Neutrophil (primary cell): ENCODE measurements around the gene TSPAN4.

Source experiments
- H3K27ac ChIP-seq: fragments of 200-600 bp; sonication (generic); 2 replicates; pipeline ENCODE4 v1.5.1; 2016; ENCODE audit warnings: mild to moderate bottlenecking, moderate library complexity
- H3K27me3 ChIP-seq: fragments of 200-600 bp; sonication (generic); 2 replicates; pipeline ENCODE4 v1.6.0; 2016; ENCODE audit warnings: mild to moderate bottlenecking
- H3K36me3 ChIP-seq: fragments of 200-600 bp; sonication (generic); 2 replicates; pipeline ENCODE4 v1.5.1; 2017
- H3K4me1 ChIP-seq, 2 experiments: fragments of 200-600 bp in 1 of 2; sonication (generic) in 1 of 2; 1 replicate in 1 of 2; 2 replicates in 1 of 2; pipeline versions ENCODE4 v1.5.1 to v1.6.1; 2013 to 2016; ENCODE audit warnings: low read depth in 1 of 2, low read length in 1 of 2, mild to moderate bottlenecking in 1 of 2, moderate library complexity in 1 of 2; ENCODE audit not compliant: control insufficient read depth in 1 of 2, insufficient read depth in 1 of 2
- H3K4me3 ChIP-seq, 2 experiments: fragments of 200-600 bp in 1 of 2; sonication (generic) in 1 of 2; 1 replicate in 1 of 2; 2 replicates in 1 of 2; pipeline ENCODE4 v1.5.1; 2013 to 2016; ENCODE audit warnings: low read depth in 1 of 2, low read length in 1 of 2, mild to moderate bottlenecking in 1 of 2, moderate library complexity in 1 of 2
- H3K9me3 ChIP-seq: fragments of 200-600 bp; sonication (generic); 2 replicates; pipeline ENCODE4 v1.5.1; 2016
- TF ChIP-seq, protein P1 (sequence below): fragments of 200-600 bp; sonication (generic); IDR thresholded peaks from 2 replicates; pipeline ENCODE4 v1.5.1; 2016; ENCODE audit warnings: antibody characterized with exemption

Gene TSPAN4

DNA sequence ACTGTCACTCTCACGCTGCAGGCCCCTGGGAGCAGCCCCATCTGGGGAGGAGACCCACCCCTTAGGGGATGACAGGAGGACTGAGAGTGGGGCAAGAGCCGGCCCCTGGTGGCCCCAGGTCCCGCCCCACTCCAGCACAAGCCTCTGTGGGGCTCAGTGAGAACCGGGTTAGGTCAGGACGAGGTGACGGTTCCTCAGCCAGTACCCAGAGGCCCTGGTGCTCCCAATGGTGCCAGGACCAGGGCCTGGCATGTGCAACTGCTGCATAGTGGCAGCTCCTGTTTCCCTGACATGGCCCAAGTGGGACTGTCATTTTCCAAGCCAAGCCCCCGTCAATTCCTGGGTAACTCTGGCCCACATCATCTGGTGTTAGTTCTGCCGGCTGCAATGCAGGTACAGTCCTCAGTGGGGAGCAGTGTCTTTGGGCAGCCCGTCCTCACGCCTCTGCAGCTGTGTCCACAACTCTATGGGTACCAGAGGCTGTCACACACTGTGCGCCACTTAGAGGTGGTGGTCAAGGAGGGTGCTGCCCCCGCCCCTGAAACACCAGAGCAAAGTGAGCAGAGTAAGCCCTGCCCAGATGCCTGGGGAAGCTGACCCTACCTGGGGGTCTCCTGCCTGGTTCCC, 52.0 kb downstream of the TSPAN4 start:
- TF ChIP-seq, protein P1, sequence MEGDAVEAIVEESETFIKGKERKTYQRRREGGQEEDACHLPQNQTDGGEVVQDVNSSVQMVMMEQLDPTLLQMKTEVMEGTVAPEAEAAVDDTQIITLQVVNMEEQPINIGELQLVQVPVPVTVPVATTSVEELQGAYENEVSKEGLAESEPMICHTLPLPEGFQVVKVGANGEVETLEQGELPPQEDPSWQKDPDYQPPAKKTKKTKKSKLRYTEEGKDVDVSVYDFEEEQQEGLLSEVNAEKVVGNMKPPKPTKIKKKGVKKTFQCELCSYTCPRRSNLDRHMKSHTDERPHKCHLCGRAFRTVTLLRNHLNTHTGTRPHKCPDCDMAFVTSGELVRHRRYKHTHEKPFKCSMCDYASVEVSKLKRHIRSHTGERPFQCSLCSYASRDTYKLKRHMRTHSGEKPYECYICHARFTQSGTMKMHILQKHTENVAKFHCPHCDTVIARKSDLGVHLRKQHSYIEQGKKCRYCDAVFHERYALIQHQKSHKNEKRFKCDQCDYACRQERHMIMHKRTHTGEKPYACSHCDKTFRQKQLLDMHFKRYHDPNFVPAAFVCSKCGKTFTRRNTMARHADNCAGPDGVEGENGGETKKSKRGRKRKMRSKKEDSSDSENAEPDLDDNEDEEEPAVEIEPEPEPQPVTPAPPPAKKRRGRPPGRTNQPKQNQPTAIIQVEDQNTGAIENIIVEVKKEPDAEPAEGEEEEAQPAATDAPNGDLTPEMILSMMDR: no peak
- Histone ChIP-seq H3K4me1 (no peaks in the 10 kb centered on the region), H3K36me3 (peaks cover 18% of the 10 kb centered on the region)

DNA sequence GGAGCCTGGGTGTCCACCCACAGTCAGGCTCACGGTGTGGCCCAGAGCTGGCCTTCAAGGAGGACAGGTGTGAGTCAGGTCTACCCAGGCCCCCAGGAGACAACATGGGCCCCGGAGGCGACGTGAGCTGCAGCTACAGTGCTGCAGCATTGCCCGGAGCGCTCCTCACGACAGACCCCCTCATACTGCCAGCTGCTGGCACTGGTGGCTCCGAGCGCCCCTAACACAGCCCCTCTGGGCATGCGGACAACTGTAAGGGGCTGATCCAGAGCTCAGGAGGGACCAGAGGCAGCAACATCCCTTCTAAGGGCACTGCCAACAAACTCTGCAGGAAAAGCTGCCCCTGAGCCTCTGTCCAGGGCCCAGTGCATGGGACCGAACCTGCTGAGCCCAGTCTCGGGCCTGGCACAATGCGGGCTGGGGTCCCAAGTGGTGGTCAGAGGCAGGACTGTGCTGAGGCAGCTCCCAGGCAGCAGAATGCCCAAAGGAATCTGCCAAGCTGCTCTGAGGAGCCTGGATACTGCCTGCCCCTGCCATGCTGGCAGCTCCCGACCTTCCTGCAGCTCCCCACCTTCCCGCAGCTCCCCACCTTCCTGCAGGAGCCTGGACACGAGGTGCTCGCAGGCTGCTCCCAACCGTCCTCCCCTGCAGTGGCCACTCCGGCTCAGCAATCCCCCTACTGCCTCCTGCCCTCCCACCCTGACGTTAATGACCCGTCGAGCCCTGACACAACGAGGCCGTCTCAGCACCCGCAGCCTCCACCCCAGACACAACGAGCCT, 52.9 kb downstream of the TSPAN4 start:
- TF ChIP-seq, protein P1: no peak
- Histone ChIP-seq H3K27ac (no peak overlapping the region), H3K27me3 (no peaks in the 10 kb centered on the region), H3K4me1 (no peaks in the 10 kb centered on the region), H3K4me3 (no peak overlapping the region), H3K36me3 (peaks cover 27% of the 10 kb centered on the region), H3K9me3 (no peaks in the 10 kb centered on the region)

More for the DNA sequence above, 52.0 kb downstream of the TSPAN4 start:
- H3K27ac ChIP-seq: no peak overlapping the region
- H3K27me3 ChIP-seq: no peaks in the 10 kb centered on the region
- no peaks in the 10 kb centered on the region for H3K9me3 ChIP-seq
- H3K4me3 ChIP-seq: no peak overlapping the region

DNA sequence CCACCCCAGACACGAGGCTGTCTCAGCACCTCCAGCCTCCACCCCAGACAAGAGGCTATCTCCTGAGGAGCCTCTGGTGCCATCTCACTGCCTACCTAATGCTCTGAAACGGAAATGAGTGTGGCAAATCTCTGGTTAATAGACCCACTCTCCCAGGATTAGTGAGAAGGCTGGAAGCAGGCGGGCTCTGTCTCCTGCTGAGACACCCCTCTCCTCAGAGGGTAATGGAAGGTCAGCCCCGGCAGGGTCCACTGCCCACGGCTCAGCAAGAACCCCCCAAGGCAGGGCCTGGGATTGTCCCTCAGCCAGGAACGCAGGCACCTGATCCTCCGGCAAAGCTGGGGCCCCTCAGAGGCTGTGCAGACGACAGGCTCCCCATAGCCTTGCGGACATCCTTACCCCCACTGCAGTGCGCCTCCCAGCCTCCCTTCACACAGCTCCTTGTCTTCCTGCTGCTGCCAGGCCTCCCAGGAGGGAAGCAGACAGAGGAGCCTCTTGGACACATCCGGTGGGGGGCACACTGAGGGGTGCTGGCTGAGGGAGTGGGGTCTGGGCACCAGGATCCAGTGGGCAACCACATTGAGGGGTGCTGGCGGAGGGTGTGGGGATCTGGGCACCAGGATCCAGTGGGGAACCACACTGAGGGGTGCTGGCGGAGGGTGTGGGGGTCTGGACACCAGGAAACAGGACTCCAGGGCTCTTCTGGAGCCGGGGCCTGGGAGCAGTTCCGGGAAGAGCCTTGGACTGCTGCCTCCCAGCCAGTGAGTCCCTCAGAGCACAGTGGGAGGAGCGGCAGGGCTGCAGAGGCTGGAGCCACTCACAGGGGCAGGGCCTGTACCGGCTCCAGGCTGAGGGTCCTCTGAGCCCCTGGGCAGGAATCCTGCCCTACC, 54.8 kb downstream of the TSPAN4 start:
- Histone ChIP-seq H3K36me3 (peaks cover 46% of the 10 kb centered on the region), H3K27me3 (no peaks in the 10 kb centered on the region), H3K4me1 (no peaks in the 10 kb centered on the region), H3K4me3 (no peak overlapping the region), H3K27ac (no peak overlapping the region), H3K9me3 (no peaks in the 10 kb centered on the region)
- TF ChIP-seq, protein P1: no peak

DNA sequence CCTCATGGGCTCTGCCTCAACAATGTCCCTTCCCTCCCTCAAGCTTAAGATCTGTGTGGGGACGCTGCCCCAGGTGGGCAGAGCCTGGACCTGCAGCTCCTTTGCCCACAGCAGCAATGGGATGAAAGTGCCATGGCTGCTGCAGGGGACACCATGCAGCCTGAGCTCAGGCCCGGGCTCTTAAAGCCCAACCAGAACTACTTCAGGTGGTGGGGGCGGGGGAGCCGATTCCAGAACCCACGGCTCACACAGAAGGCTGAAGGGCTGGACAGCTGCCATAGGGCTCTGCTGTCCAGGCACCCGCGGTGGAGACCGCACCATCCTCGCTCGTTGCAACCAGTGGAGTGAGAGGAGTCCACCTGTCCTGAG, 55.5 kb downstream of the TSPAN4 start:
- TF ChIP-seq, protein P1: no peak
- no peak overlapping the region for H3K27ac ChIP-seq
- H3K36me3 ChIP-seq: peaks cover 53% of the 10 kb centered on the region
- no peaks in the 10 kb centered on the region for H3K27me3 ChIP-seq
- H3K4me3 ChIP-seq: no peak overlapping the region
- H3K4me1 ChIP-seq: no peaks in the 10 kb centered on the region
- no peaks in the 10 kb centered on the region for H3K9me3 ChIP-seq

DNA sequence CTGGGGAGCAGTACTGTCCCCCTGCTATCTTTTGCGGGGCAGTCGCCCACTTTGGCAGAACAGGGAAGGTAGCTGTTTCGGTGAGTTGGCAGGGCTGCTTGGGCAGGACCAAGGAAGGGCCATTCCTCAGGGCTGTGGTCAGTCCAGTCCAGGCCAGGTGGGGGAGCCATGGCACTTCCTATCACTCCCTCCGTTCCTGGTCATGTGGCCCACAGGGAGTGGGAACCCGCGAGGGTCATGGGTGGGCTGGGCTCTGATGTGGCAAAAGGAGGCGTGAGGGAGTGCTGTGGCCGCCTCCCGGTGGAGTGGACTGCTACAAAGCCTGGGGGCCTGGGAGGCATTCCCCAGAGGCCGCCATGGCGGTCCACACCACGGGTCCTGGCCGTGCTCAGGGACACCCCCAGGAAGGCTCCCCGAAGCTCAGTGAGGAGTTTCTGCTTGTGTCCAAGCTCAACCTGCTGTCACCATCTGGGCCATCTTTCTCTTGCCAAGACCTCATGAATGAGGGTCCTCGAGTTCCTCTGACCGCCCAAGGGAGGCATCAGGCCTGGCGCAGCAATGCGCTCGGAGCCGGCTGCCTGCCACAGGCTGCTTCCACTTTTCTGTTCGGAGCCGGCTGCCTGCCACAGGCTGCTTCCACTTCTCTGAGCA, 56.0 kb downstream of the TSPAN4 start:
- Histone ChIP-seq H3K4me3 (no peak overlapping the region), H3K4me1 (no peaks in the 10 kb centered on the region), H3K27me3 (no peaks in the 10 kb centered on the region), H3K9me3 (no peaks in the 10 kb centered on the region), H3K36me3 (peaks cover 56% of the 10 kb centered on the region), H3K27ac (no peak overlapping the region)
- TF ChIP-seq, protein P1: no peak
